Endodermal cell (in vitro differentiated cells): ENCODE results near the gene GLO1. TPM values are rescaled to one million over a fixed set of nuclear protein-coding genes. Genes with fewer than 3 reads are reported as not detected.

ENCODE experiments used
- DNase-seq: peaks from one replicate; pipeline ENCODE4 v3.0.0-alpha.2; 2017
- H3K27ac ChIP-seq: 2 replicates; pipeline ENCODE4 v1.5.1; 2013; ENCODE audit warnings: mild to moderate bottlenecking, low read depth, low read length, moderate library complexity
- H3K27me3 ChIP-seq: 2 replicates; pipeline ENCODE4 v1.6.1; 2013; ENCODE audit warnings: mild to moderate bottlenecking, low read length, moderate library complexity; ENCODE audit not compliant: insufficient read depth, control insufficient read depth, poor library complexity, severe bottlenecking
- H3K36me3 ChIP-seq: 2 replicates; pipeline ENCODE4 v1.7.0; 2013; ENCODE audit warnings: mild to moderate bottlenecking, low read length, moderate library complexity; ENCODE audit not compliant: control insufficient read depth, insufficient read depth
- H3K4me1 ChIP-seq: one replicate; pipeline ENCODE4 v1.7.0; 2013; ENCODE audit warnings: low read length; ENCODE audit not compliant: control insufficient read depth, insufficient read depth
- H3K4me3 ChIP-seq: 2 replicates; pipeline ENCODE4 v1.5.1; 2013; ENCODE audit warnings: mild to moderate bottlenecking, low read length, moderate library complexity
- H3K9ac ChIP-seq: 2 replicates; pipeline ENCODE4 v1.6.1; 2013; ENCODE audit warnings: mild to moderate bottlenecking, low read length, moderate library complexity; ENCODE audit not compliant: poor library complexity, severe bottlenecking; ENCODE audit errors: extremely low read depth
- H3K9me3 ChIP-seq: 2 replicates; pipeline ENCODE4 v1.6.1; 2013; ENCODE audit warnings: mild to moderate bottlenecking, low read length, moderate library complexity; ENCODE audit not compliant: control insufficient read depth
- H3K27ac Mint-ChIP-seq: 2 replicates; pipeline ENCODE4 v1.8.0; 2020; ENCODE audit warnings: mixed read lengths
- H3K27me3 Mint-ChIP-seq: 2 replicates; pipeline ENCODE4 v1.8.0; 2021; ENCODE audit warnings: mild to moderate bottlenecking, mixed read lengths; ENCODE audit not compliant: insufficient read depth
- H3K36me3 Mint-ChIP-seq: 2 replicates; pipeline ENCODE4 v1.8.0; 2020; ENCODE audit warnings: low read depth, mixed read lengths
- H3K4me1 Mint-ChIP-seq: 2 replicates; pipeline ENCODE4 v1.8.0; 2020; ENCODE audit warnings: mixed read lengths
- H3K4me3 Mint-ChIP-seq: 2 replicates; pipeline ENCODE4 v1.8.0; 2020; ENCODE audit warnings: mild to moderate bottlenecking, moderate library complexity, mixed read lengths
- H3K9me3 Mint-ChIP-seq: 2 replicates; pipeline ENCODE4 v1.8.0; 2020; ENCODE audit warnings: mild to moderate bottlenecking, mixed read lengths
- CTCF ChIP-seq: fragments of 200-600 bp; sonication (generic); conservative IDR thresholded peaks from 2 replicates; pipeline ENCODE4 v1.5.0; 2021; ENCODE audit warnings: antibody characterized with exemption, mild to moderate bottlenecking
- WGBS, 2 experiments: methylation state at CpG; one replicate each; pipeline versions ENCODE4 v1.1.5 to v1.1.7; 2013; ENCODE audit warnings: missing lambda C conversion rate in 2 of 2, mixed read lengths in 1 of 2; ENCODE audit not compliant: insufficient coverage in 1 of 2, insufficient read length in 1 of 2; 5-methylcytosine and 5-hydroxymethylcytosine counted together
- total RNA-seq, 2 donors: library from RNA; stranded (reverse); fragmentation: NEBNext Ultra II Directional in 1 of 2; extraction: Animal tissue kit (Norgen Biotek cat#: 25700) in 1 of 2; gene quantifications; 2 replicates in 1 of 2; 3 replicates in 1 of 2; pipeline ENCODE4 v1.2.1, GENCODE V29; 2021

Gene GLO1
- total RNA-seq, 2 donors from 2014 or later, result 144 to 177 TPM

- H3K36me3 ChIP-seq, result peaks cover 46% of the 10 kb centered on the region
- H3K27ac Mint-ChIP-seq, result no peak overlapping the region
- peaks cover 61% of the 10 kb centered on the region for H3K36me3 Mint-ChIP-seq
- no peak overlapping the region for H3K9ac ChIP-seq
- WGBS, 2 experiments, result 93% methylated on average over 3 of the region's 3 CpGs; no CpG with 5 or more reads in 1 of the 2 experiments
- no peak for DNase-seq
- no peaks in the 10 kb centered on the region for H3K27me3 Mint-ChIP-seq
- no peak for TF ChIP-seq CTCF
- H3K4me1 ChIP-seq, result no peaks in the 10 kb centered on the region
- no peaks in the 10 kb centered on the region for H3K27me3 ChIP-seq
- H3K4me1 Mint-ChIP-seq, result no peaks in the 10 kb centered on the region
- H3K9me3 Mint-ChIP-seq, result peaks cover 40% of the 10 kb centered on the region
- no peak overlapping the region for H3K27ac ChIP-seq
- no peak overlapping the region for H3K4me3 ChIP-seq
- peaks cover 48% of the 10 kb centered on the region for H3K9me3 ChIP-seq
- no peak overlapping the region for H3K4me3 Mint-ChIP-seq
Observed at GRCh38 chr6:38697846-38698245, 5.1 kb downstream of the GLO1 start.

- H3K4me3 Mint-ChIP-seq, result no peak overlapping the region
- H3K27me3 Mint-ChIP-seq, result no peaks in the 10 kb centered on the region
- Histone ChIP-seq H3K27ac (no peak overlapping the region), H3K36me3 (peaks cover 42% of the 10 kb centered on the region), H3K9me3 (peaks cover 49% of the 10 kb centered on the region), H3K4me1 (no peaks in the 10 kb centered on the region), H3K4me3 (no peak overlapping the region), H3K27me3 (no peaks in the 10 kb centered on the region), H3K9ac (no peak overlapping the region)
- peaks cover 69% of the 10 kb centered on the region for H3K36me3 Mint-ChIP-seq
- H3K27ac Mint-ChIP-seq, result no peak overlapping the region
- no peaks in the 10 kb centered on the region for H3K4me1 Mint-ChIP-seq
- no peak for DNase-seq
- no peak for TF ChIP-seq CTCF
- peaks cover 32% of the 10 kb centered on the region for H3K9me3 Mint-ChIP-seq
Observed at GRCh38 chr6:38696345-38696744, 6.6 kb downstream of the GLO1 start.

GRCh38 chr6:38695933-38696332 lies 7.0 kb downstream of the GLO1 start:
- no peak for TF ChIP-seq CTCF
- no peak overlapping the region for H3K27ac Mint-ChIP-seq
- no peaks in the 10 kb centered on the region for H3K4me1 Mint-ChIP-seq
- no peak overlapping the region for H3K4me3 ChIP-seq
- no peaks in the 10 kb centered on the region for H3K27me3 ChIP-seq
- H3K27ac ChIP-seq, result no peak overlapping the region
- DNase-seq, result no peak
- peaks cover 28% of the 10 kb centered on the region for H3K9me3 Mint-ChIP-seq
- 75 to 100% methylated on average over 1 of the region's 1 CpG for WGBS, 2 experiments
- H3K9me3 ChIP-seq, result peaks cover 45% of the 10 kb centered on the region
- no peak overlapping the region for H3K4me3 Mint-ChIP-seq
- no peaks in the 10 kb centered on the region for H3K4me1 ChIP-seq
- peaks cover 65% of the 10 kb centered on the region for H3K36me3 Mint-ChIP-seq
- H3K9ac ChIP-seq, result no peak overlapping the region
- H3K27me3 Mint-ChIP-seq, result no peaks in the 10 kb centered on the region
- H3K36me3 ChIP-seq, result peaks cover 38% of the 10 kb centered on the region
